IMR-90 (cell line): ENCODE data around the gene ENDOG.

Source experiments
- CHD1 ChIP-seq: IDR thresholded peaks from 2 replicates; pipeline ENCODE4 v1.6.1; 2012; ENCODE audit warnings: low read depth, low read length, improper control_type of control experiment
- FOS ChIP-seq: fragments of 150-350 bp; IDR thresholded peaks from 2 replicates; pipeline ENCODE4 v1.6.1; 2016; ENCODE audit warnings: low read depth, low read length
- POLR2A ChIP-seq: IDR thresholded peaks from 2 replicates; pipeline ENCODE4 v1.6.1; 2012; ENCODE audit warnings: mild to moderate bottlenecking, low read depth, low read length
- RFX5 ChIP-seq: IDR thresholded peaks from 2 replicates; pipeline ENCODE4 v1.8.0; 2012; ENCODE audit warnings: low read depth, mild to moderate bottlenecking, low read length, moderate library complexity
- TF ChIP-seq, protein P1 (sequence below): conservative IDR thresholded peaks from 2 replicates; pipeline ENCODE4 v1.5.1; 2012; ENCODE audit warnings: mild to moderate bottlenecking, low read depth, low read length, improper control_type of control experiment

DNA sequence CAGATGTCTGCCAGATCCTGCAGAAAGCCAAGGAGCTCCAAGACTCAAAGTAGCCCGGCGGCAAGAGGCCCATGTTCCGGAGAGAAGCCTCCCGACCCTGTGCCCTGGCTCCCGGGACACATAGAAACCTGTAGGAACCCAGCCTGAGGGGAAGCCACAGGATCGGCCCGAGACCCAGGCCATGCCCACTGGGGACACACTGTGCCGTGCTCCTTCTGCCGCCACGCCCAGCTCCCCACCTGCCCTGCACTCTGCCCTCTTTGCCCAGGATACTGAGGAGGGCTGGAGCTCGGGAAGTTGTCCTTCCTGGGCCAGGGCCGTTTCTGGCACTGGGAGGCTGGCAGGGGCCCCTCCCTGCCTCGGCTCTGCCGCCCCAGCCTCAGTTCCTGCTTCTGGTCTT lies 10.5 kb upstream of the ENDOG start:
- TF ChIP-seq, protein P1, sequence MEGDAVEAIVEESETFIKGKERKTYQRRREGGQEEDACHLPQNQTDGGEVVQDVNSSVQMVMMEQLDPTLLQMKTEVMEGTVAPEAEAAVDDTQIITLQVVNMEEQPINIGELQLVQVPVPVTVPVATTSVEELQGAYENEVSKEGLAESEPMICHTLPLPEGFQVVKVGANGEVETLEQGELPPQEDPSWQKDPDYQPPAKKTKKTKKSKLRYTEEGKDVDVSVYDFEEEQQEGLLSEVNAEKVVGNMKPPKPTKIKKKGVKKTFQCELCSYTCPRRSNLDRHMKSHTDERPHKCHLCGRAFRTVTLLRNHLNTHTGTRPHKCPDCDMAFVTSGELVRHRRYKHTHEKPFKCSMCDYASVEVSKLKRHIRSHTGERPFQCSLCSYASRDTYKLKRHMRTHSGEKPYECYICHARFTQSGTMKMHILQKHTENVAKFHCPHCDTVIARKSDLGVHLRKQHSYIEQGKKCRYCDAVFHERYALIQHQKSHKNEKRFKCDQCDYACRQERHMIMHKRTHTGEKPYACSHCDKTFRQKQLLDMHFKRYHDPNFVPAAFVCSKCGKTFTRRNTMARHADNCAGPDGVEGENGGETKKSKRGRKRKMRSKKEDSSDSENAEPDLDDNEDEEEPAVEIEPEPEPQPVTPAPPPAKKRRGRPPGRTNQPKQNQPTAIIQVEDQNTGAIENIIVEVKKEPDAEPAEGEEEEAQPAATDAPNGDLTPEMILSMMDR, result no peak
- TF ChIP-seq POLR2A (no peak), FOS (no peak), CHD1 (no peak), RFX5 (no peak)
